ENCODE results near the gene CDKL4.
"Not testable (repeated sequence)": the region's sequence is repeated elsewhere in the genome, so short reads cannot be mapped to it uniquely, and the experiment has no call there.

Gene CDKL4

DNA sequence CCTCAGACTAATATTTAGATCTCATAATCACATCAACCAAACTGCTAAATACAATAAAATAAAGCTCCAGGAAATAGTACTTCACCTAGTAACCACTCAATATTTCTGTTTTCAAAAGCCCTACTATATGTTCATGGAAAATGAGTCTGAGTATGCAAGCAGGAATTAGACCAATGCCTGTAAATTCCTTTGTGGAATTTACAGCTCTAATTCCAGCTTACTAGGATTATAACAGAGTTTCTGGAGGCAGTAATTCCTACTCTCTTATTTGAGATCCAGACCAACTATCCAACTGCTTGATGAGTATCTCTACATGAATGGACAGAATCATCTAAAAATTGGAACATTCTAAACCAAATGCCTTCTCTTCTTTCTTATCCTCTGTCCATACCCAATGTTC is 11.6 kb downstream of the CDKL4 start:
- DNase-seq (ENCODE audit: low read depth): no peak

DNA sequence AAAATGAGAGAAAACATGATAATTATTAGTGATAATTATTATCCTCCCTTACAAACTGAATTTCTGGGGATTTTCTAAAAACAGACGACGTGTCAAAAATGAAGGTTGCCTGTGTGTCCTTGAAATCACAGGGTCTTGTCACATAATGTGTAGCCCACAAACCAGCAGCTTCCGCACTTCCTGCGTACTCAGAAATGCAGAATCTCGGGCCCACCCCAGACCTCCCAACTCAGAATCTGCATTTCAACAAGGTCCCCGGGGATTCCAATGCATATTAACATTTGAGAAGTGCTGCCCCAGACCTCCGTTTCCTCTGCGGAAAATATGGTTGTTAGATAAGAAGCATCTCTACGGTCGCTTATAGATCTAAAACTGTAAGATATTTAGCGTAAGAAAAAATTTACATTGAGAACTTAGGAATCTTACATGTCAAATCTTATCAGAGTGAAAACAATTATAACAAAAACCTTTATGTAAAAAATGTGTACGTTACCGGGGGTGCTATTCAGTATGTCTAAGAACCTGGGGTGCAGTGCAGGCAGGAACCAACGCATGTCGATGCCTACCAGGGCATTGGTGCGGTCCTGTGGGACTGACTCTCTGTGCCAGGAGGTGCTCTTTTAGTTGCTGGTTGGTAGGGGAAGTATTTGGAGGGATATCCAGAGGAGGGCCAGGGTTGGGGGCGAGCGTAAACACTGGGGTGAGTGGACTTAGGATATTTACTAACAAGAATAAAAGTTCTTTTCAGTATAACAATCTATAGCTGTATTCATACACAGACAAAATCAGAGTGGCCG is 15.2 kb downstream of the CDKL4 start:
- DNase-seq (ENCODE audit: low read depth): no peak

DNA sequence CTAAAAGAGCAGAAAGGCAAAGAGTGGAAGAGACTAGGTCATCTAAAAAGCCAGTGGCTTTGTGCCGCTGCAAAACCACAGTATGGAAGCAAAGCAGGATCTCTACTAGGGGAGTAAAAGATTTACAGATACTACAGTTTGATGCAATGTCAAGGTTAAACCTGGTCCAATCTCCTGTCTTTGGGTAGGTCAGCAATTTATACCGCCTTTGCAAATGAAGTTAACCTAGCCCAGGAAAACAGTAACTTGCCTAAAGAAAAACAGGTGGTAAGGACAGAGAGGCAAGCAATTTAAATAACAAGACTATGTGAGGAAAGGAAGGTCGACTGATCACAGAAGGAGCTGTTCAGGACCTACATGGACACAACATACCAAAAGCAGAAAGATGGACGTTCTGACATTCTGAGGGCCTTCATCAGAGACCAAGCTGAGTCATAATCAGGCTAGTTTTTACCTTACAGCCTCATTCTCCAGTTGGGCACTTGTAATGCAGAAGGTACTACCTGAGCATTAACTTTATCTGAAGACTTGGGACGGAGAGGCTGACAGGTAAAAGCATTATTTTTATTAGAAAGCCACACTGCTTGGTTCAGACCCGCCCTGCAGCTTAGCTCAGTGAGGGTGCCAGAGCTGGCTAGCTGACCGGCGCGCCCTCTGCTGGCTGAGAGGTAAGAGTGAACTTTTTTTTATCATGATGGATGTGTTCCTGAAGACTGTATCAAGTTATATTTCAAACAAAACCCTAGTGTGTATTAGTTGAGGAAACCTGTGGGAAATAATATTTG is 15.9 kb downstream of the CDKL4 start:
- DNase-seq (ENCODE audit: low read depth): peak; percentile 45

DNA sequence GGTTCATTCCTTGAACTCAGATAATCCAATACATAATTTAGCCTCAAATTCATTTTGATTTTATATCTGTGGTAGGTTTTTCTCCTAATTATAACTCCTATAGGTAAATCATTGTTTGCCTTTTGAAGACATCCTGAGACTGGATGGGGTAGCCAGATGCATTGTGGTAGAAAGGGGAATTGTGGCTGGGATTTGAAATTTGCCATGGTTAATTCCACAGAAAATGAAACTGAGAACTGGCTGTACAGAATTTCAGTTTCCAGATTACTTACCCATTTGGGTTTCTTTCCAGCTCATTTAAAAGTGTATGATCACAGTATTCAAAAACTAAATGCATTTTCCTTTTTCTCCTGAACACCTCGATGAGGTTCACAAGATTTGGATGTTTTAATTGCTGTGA is 18.2 kb downstream of the CDKL4 start:
- no peak for DNase-seq (ENCODE audit: low read depth)

DNA sequence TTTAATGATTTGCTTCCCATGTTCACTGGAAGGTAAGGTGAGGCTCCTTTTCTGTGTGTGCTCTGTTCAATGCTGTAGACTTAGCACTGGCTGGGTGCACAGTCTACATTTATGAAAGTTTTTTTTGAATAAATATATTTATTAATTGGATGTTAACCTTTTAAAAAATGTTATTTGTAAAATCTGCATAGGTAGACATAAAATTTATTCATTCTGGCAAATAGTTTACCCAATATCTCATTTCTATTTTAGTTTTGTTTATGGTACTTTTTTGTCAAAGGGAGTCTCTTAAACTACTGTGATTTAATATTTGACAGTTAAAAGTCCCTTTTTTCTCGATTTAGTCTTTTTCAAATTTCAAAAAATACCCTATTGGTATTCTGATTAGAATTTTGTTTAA is 19.9 kb downstream of the CDKL4 start:
- DNase-seq (ENCODE audit: low read depth): no peak

DNA sequence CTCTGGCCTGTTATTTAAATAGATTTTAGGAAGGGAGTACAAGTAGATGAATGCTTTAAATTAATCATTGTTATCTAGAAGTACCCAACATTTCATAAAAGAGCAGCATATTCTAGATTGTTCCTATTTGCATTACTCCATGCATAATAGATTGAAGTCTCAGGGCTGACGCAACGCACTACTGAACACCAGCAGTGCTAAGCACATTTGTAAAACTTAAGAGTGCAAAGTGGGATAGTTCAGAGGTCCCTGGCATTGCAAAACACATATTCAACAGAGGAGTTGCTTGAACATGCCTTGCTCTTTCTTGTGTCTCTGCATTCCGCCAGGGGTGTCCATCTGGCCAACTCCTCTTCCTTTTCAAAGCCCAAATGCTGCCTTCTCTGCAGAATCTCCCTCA is 22.3 kb downstream of the CDKL4 start:
- DNase-seq (ENCODE audit: low read depth): no peak

DNA sequence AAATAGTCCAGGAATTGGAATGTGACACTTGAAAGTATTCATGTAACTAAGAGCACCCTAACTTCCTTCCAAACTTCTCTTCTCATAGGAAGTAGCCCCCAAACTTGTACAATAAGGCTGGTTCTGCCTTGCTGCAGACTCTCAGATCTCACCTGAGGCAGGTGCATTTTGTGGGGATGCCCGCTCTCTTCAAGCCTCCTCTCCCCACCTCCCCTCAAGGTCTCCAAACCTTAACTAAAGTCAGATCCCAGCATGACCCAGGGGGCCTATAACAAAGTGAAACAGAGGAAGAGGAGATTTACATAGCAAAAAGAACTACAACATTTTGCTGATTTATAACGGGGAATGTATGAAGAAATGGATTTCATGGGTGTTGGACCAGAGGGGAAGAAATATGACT is 23.6 kb downstream of the CDKL4 start:
- DNase-seq (ENCODE audit: low read depth): no peak

DNA sequence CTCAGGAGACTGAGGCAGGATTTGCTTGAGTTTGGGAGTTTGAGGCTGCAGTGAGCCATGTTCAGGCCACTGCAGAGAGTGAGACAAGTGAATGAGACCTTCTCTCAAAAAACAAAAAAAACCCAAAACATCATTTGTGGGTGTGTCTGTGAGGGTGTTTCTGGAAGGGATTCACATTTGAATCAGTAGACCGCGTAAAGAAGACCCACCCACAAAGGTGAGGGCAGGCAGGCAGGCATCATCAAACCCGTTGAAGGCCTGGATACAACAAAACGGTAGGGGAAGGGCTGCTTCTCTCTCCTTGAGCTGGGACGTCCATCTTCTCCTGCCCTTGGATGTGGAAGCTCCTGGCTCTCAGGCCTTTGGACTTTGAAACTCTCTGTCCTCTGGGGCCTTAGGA is 25.4 kb downstream of the CDKL4 start:
- DNase-seq (ENCODE audit: low read depth): no peak

DNA sequence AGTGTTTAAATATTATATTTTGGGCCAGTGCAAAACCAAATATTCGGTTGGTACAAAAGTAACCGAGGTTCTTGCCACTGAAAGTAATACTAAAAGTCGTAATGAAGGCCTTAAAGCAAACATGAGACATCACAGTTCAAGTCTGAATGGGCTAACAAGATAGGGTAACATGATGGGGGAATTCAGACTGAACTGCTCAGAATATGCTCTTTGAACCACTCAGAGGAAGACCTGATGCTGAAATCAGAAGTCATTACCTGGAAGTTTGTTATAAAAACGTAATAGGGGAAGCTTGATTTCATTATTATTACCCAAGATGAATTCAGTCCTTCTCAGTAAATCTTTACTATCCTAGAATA is 26.6 kb downstream of the CDKL4 start:
- DNase-seq (ENCODE audit: low read depth): no peak

DNA sequence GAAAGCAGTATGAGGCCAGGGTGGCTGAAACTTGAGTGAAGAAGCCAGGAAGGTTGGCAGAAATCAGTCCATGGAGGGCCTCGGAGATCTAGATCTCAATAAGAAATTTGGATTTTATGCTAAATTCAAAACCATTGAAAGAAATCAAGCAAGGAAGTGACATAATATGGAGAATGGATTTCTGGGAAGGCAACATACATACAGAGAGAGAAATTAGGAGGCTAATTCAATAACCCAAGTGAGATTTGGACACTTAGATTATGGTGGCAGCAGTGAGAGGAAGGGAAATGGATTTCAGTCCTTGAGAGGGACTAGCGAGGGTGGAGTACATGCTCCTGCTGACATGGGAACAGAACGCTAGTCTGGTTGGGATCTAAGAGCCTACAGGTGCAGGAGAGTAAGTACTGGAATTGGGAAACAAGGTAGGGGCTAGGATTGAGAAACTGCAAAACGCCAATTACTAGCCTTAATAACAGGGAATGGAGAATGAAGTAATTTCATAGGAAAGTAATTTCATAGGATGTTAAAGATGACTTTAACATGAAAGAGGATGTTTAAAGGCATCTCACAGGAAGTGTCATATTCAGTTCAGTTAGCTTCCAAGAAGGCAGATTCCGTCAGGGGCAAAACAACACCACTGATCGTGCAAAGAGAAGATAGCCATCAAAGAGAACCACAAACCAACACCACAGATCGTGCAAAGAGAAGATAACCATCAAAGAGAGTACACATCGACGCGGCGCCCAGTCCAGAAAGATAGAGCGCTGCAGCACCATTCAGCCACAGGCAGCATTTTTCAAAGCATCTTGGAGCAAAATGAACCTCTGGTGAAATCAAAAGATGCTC is 27.2 kb downstream of the CDKL4 start:
- DNase-seq (ENCODE audit: low read depth): no peak

DNA sequence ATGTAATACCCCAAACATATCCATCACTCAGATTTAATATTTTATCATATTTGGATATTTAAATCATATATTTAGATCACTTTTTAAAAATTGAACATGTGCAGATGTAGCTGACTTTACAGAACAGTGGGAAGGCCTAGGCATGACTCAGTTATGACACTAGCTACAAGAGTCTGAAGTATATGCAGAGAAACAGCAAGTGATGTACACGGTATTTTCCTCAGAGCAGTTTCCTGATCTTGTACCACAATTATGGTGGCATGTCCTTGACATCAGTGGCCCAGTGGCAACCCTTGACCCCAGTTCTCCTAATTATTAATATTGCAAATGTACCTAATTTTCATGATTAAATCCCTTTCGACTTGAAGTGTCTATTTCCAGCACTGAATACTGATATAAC is 28.2 kb downstream of the CDKL4 start:
- no peak for DNase-seq (ENCODE audit: low read depth)

DNA sequence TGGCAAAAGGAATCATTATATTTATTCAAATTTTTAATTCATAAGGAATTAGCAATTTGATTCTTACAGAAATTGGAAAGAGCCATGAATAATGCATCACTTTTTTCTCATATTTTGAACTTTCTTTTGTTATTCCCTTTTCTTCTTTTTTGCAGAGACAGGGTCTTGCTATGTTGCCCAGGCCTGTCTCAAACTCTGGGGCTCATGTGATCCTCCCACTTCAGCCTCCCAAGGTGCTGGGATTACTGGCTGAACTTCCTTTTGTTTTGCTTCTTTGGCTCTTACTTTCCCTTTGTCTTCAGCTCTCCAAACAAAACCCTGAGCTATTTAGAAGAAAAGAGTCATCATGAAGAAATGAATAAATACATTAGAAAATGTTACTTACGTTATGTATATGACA is 30.8 kb downstream of the CDKL4 start:
- DNase-seq (ENCODE audit: low read depth): no peak

DNA sequence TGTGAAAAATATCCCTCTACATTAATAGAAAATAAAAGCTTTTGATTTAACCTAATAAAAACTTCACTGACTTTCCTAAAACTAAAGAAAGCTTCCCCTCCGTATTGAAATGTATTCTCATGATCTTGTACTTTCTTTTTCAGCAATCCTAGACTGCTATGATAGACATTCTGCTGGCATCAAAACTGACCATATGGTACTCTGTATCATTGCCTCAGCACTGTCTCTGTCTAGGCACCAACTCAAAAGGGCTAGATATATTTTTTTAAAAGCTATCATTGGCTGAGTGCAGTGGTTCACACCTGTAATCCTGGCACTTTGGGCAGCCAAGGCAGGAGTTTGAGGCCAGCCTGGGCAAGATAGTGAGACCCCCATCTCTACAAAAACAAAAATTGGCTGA is 32.9 kb downstream of the CDKL4 start:
- DNase-seq (ENCODE audit: low read depth): no peak

DNA sequence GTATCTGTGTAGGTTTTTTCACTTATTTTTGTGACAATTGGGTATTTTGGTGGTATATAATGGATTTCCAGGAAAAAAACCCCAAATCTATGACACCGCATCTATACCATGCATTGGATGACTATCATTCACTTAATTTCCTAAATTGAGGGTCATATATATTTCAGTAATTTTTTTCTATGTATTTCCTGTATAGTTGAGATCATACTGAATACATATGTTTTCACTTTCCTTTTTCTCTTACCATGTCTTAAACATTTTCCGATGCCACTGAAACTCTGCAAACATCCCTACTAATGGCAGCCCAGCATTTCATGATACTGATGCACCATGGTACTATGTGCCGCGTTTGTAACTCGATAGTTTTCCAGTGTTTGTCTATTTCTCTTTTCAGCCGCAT is 40.4 kb downstream of the CDKL4 start:
- DNase-seq (ENCODE audit: low read depth): no peak

DNA sequence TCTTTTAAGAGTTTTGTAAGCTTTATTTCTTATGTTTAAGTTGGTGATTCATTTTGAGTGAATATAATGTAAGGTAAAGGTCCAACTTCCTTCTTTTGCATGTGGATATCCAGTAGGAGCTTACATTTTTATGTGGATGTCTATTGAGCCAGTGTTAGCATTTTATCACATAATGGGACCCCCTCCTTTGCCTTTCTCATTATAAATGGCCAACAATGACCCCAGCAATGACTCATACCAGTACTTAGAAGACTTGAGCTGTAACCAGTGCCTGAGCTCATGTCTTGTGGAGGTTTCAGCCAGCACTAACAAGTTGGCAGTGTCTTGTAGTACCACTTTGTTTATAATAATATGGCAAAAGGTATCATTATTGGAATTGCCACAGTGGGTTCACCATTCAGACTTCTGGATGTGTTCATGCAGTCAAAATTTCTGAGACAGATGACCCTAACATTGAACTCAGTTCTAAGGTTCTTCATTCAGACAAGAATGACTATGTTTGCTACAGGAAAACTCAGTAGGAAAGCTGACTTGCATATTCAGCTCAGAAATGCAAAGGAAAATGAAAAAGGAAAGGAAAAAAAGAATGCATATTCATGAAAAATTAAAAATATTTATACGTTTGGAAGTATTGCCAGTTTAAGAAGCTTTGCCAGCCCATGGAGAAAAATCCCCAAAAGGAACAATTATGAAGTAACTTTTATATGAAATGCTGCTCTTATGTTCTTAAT is 41.0 kb downstream of the CDKL4 start:
- DNase-seq (ENCODE audit: low read depth): no peak

DNA sequence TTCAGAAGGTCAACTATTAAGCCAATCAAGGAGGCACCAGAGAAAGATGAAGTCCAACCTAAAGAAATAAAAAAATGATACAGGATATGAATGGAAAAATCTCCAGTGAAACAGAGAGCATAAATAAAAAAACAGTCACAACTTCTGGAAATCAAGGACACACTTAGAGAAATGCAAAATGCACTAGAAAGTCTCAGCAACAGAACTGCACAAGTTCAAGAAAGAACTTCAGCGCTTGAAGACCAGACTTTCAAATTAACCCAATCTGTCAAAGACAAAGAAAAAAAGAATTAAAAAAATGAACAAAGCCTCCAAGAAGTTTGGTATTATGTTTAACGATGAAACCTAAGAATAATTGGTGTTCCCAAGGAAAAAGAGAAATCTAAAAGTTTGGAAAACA is 46.8 kb downstream of the CDKL4 start:
- not testable (repeated sequence) for DNase-seq (ENCODE audit: low read depth)

DNA sequence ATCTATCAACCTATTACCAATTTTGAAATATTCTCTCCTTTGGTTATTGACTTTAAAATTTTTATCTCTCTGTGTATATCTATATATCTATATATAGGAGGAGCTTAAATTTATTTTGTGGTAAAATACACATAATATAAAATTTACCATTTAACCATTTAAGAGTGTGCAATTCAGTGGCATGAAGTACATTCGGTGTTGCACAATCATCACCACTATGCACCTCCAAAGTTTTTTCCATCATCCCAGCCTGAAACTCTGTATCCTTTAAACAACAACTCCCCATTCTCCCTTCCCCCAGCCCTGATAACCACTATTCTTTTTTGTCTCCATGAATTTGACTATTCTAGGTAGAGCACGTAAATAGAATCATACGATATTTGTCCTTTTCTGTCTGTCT is 49.1 kb downstream of the CDKL4 start:
- DNase-seq (ENCODE audit: low read depth): no peak

DNA sequence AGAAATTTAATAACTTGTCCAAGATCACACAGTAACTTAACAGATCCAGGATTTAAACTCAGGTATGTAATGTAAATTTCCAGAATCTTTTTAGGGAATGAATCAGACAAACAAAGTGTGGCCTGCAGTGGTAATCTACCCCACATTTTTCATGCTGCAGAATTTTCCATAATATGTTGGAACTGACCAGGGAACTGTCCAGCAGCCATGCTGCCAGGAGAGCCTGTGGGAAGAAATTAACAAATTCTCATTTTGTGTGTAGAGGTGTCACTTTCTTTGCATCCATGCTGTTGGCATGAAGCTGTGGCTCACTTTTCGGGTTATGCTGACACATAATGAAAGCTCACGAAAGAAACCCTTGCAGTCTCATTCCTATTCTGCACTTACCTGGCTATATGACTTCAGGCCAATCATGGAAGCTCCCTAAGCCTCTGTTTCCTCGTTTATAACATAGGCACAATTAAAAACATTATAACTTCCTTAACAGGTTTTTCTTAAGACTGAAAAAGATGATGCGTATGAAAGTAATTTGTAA is 54.7 kb downstream of the CDKL4 start:
- peak; percentile 2 for DNase-seq (ENCODE audit: low read depth)

DNA sequence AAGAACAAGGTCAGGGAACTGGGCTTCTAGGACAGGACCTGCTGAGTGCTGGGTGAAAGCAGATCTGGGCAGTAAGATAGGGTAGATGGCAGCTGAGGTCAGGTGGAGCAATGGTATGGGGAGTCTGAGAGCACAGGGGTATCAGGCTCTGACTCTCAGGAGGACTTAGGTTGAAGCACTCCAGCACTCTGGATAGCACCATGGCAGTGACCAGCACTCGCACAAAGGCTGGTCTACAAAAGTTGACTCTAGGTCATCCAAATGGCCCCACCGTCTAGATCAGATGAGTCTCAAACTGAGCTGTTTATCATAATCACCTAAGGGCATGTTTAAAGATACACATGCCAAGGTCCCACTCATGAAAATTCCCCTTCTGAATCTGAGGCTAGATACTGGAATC is 60.1 kb downstream of the CDKL4 start:
- DNase-seq (ENCODE audit: low read depth): no peak

DNA sequence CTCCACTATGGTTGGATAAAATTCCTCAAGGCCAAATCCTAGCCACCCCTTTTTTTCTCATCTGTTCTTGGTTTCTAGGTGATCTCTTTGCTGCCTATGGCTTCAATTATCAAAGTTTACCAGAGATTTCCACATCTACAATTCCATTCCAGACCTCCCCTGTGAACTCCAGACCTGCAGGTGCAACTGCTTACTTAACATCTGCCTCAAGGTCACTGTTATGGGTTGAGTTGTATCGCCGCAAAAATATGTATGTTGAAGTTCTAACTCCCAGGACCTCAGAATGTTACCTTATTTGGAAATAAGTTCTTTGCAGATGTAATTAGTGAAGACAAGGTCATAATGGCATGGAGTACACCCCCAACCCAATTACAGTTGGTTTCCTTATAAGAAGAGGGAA is 62.5 kb downstream of the CDKL4 start:
- peak; percentile 40 for DNase-seq (ENCODE audit: low read depth)

DNA sequence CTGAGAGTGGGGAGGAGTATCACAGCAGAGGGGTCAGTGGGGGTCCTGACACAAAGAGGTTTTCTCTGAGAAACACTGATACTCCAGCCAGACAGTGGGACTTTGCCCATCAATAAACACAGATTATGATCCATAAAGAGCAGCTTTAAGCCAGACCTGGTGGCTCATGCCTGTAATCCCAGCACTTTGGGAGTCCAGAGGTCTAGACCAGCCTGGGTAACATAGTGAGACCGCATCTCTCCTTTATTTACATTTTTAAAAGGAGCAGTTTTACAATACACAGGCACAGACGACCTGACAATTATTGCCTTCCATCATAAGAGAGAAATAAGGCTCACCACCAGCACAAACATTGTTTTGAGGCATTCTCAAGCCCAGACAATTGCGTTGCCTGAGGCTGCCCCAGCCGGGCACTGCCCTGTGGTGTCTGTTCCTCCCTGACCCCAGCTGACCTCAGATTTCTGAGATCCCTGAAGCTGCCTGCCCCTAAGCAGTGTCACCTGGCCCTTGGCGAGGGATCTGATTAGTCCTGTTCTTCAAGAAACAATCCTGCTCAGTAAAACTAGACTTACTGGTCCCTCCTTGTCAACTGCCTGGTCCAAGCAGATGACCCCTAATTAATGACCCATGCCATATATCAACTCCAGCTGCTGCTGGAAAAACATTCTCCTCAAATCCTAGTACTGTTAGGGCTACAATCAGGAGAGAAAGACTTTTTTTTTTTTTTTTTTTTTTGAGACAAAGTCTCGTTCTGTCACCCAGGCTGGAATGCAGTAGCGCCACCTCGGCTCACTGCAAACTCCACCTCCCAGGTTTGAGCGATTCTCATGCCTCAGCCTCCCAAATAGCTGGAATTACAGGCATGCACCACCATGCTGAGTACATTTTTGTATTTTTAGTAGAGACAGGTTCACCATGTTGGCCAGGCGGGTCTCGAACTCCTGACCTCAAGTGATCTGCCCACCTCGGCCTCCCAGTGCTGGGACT is 63.5 kb downstream of the CDKL4 start:
- no peak for DNase-seq (ENCODE audit: low read depth)

All from amniotic epithelial cell (primary cell).